Left lung (tissue), 10 donors: ENCODE measurements around the gene PRKCA. TPM values are rescaled to one million over a fixed set of nuclear protein-coding genes. Genes with fewer than 3 reads are reported as not detected.

Experiments used
- ATAC-seq: fragments of 200-7000 bp; cut with Tn5 transposase; one replicate; pipeline ENCODE4 v1.9.1; 2020; ENCODE audit warnings: moderate library complexity
- DNase-seq, 4 donors: peaks; one replicate each; pipeline ENCODE4 v3.0.0-alpha.2; 2013 to 2020
- H3K27ac ChIP-seq, 2 donors: fragments of 200-600 bp; sonication (generic) in 1 of 2; one replicate each; pipeline versions ENCODE4 v1.5.0 to v1.8.0; 2020 to 2021
- H3K27me3 ChIP-seq, 2 donors: fragments of 200-600 bp; sonication (generic) in 1 of 2; one replicate each; pipeline versions ENCODE4 v1.5.0 to v1.8.0; 2020 to 2021
- H3K36me3 ChIP-seq, 2 donors: fragments of 200-600 bp; sonication (generic) in 1 of 2; one replicate each; pipeline versions ENCODE4 v1.5.0 to v1.8.0; 2020 to 2021
- H3K4me1 ChIP-seq, 2 donors: fragments of 200-600 bp; one replicate each; pipeline ENCODE4 v1.8.0; 2021
- H3K4me3 ChIP-seq, 2 donors: fragments of 200-600 bp; sonication (generic) in 1 of 2; one replicate each; pipeline versions ENCODE4 v1.5.0 to v1.8.0; 2020 to 2021; ENCODE audit warnings: mild to moderate bottlenecking in 1 of 2
- H3K9me3 ChIP-seq, 2 donors: fragments of 200-600 bp; sonication (generic) in 1 of 2; one replicate each; pipeline versions ENCODE4 v1.5.0 to v1.8.0; 2020 to 2021
- intact Hi-C, 2 donors: fragments of 100-400 bp; cut with DNase I; formaldehyde crosslinking; loops; one replicate each; pipeline versions ENCODE4 v1.11.2 to v1.14.2; 2022
- polyA plus RNA-seq, 6 donors: library from polyadenylated mRNA; unstranded; fragments of 120-200 nt; gene quantifications; one replicate each; pipeline ENCODE4 v1.2.1, GENCODE V29; 2013; ENCODE audit not compliant: insufficient read length in 6 of 6
- total RNA-seq, 2 donors: library from RNA; stranded (reverse); fragmentation: NEBNext Ultra II Directional; extraction: Animal tissue kit (Norgen Biotek cat#: 25700); gene quantifications; one replicate each; pipeline ENCODE4 v1.2.1, GENCODE V29; 2021
- TF ChIP-seq, protein P1 (sequence below), 2 donors: fragments of 200-600 bp; sonication (generic) in 1 of 2; IDR thresholded peaks; one replicate each; pipeline versions ENCODE4 v1.5.0 to v1.8.0; 2021; ENCODE audit warnings: antibody characterized with exemption in 2 of 2
- donor health status: DM: no; HTN: yes; CAD: no.
- donor health status: DM: no; HTN: no; CAD: no.

PRKCA gene
- total and polyA plus RNA-seq, 8 donors, result 16.4 to 30.4 (median 17.5) TPM

DNA sequence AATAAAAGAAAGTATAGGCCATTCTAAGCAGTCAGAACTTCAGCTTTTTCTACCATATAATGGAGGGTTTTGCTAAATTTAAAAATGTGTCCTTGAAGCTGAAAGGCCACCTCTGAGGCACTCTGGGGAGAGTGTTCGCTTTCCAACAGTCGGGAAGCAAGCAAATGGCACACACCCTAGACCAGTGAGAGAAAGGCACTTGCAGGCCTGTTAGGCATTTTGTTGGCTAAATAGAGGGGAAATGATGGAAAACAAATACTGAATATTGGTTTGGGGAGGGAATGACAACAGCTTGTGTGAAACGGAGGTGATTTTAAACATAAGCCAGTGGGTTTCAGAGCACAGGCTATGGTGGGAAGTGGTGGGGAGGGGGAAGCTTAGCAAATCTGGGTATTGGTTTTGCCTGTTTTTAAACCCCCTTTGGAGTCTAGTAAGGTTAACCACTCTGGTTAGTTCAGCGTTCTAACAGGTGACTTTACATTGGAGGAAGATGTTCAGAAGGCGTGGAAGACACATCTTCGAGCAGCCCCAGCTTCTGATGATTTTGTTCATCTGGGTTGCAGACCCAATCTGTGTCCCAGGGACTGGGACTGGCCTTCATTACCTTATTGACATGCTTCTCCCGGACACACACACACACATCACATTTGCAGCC lies 90.5 kb downstream of the PRKCA start:
- TF ChIP-seq, protein P1, sequence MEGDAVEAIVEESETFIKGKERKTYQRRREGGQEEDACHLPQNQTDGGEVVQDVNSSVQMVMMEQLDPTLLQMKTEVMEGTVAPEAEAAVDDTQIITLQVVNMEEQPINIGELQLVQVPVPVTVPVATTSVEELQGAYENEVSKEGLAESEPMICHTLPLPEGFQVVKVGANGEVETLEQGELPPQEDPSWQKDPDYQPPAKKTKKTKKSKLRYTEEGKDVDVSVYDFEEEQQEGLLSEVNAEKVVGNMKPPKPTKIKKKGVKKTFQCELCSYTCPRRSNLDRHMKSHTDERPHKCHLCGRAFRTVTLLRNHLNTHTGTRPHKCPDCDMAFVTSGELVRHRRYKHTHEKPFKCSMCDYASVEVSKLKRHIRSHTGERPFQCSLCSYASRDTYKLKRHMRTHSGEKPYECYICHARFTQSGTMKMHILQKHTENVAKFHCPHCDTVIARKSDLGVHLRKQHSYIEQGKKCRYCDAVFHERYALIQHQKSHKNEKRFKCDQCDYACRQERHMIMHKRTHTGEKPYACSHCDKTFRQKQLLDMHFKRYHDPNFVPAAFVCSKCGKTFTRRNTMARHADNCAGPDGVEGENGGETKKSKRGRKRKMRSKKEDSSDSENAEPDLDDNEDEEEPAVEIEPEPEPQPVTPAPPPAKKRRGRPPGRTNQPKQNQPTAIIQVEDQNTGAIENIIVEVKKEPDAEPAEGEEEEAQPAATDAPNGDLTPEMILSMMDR (IDR thresholded peaks at IDR 0.05), result no peak
- no peak for ATAC-seq
- intact Hi-C loops, result no loop called here
- no peaks in the 10 kb centered on the region for H3K27me3 ChIP-seq
- no peaks in the 10 kb centered on the region for H3K9me3 ChIP-seq
- no peak overlapping the region for H3K4me3 ChIP-seq
- no peaks in the 10 kb centered on the region for H3K36me3 ChIP-seq
- no peak for DNase-seq
- no peak overlapping the region for H3K27ac ChIP-seq
- no peaks in the 10 kb centered on the region for H3K4me1 ChIP-seq

DNA sequence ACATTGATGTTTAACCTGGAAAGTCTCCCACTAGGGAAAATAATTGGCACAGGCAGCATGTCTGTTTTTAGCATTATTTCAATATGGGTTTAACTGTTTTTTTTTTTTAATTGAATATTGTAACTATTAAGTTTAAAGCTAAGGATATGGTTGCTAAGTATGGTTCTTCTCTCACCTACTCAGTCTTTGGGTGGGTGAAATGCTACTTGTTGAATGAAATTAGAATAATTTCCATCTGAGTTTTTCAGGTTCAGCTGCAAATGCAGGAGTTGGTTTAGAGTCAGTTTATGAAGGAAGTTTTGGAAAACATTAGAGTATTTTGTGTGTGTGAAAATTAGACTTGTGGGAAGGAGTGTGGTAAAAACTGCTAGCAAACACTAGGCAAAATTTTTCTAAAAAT lies 93.5 kb downstream of the PRKCA start:
- intact Hi-C loops, result no loop called here
- TF ChIP-seq, protein P1 (IDR thresholded peaks at IDR 0.05), result no peak
- Histone ChIP-seq H3K9me3 (no peaks in the 10 kb centered on the region), H3K27me3 (no peaks in the 10 kb centered on the region), H3K36me3 (no peaks in the 10 kb centered on the region), H3K4me1 (no peaks in the 10 kb centered on the region), H3K27ac (no peak overlapping the region), H3K4me3 (no peak overlapping the region)
- ATAC-seq, result no peak
- DNase-seq, result no peak

DNA sequence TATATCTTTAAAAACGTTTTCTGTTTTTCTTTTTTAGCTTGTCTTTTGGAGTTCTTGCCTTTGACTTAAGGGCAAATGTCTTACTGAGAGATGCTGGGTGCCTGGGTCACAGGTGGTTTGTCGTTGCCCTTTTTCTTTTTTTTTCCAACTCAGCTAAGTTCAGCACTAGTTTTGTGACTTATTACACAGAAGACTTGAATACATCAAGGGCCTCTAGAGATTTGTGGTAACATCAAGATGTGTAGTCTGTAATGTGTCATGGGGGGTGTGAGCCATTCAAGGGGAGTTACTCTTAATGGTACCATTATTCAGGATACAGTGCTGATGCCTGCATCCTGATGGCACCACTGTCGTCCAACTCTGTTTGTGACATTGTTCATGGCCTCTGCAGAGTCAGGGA lies 95.1 kb downstream of the PRKCA start:
- Histone ChIP-seq H3K9me3 (no peaks in the 10 kb centered on the region), H3K27me3 (no peaks in the 10 kb centered on the region), H3K4me3 (no peak overlapping the region), H3K4me1 (no peaks in the 10 kb centered on the region), H3K36me3 (no peaks in the 10 kb centered on the region), H3K27ac (no peak overlapping the region)
- DNase-seq (no peak), ATAC-seq (no peak)
- intact Hi-C loops, result no loop called here
- TF ChIP-seq, protein P1 (IDR thresholded peaks at IDR 0.05), result no peak

DNA sequence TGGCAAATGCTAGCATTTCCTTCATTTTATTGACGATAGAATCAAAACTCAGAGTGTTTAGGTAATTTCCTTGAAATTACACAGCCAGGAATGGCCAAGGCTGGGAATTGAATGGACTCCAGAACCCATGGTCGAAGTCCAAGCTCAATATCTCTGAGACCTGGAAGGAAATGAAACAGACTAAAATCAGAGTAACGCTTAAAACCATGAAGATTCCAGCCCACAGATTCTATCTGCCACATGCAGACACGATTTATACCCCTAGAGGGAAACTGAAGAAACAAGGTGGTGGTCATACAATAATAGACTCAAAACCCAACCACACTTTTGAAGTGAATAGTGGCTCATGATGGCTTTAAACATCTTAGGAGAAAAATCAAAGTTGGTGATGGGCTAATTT lies 95.6 kb downstream of the PRKCA start:
- H3K27ac ChIP-seq, result no peak overlapping the region
- TF ChIP-seq, protein P1 (IDR thresholded peaks at IDR 0.05), result no peak
- H3K4me1 ChIP-seq, result no peaks in the 10 kb centered on the region
- DNase-seq (no peak), ATAC-seq (no peak)
- H3K9me3 ChIP-seq, result no peaks in the 10 kb centered on the region
- intact Hi-C loops, result no loop called here
- no peaks in the 10 kb centered on the region for H3K27me3 ChIP-seq
- no peak overlapping the region for H3K4me3 ChIP-seq
- H3K36me3 ChIP-seq, result no peaks in the 10 kb centered on the region

DNA sequence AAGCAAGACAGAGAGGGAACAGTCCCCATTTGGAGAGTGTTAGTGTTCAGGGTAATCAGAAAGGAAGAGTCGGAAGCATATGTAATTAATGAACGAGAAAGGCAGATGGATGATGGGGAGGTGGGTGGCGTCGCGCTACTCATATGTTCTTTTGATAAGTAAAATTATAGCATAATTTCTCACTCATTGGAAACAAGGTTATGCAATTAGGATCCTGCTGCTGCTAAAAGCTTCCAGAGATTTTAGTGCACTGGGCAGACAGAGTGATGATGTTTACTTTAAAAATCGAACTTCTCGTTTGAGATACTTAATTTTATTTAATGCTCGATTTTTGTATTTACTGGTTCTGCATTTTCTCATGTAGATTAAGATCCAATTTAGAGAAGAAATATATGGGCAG lies 96.2 kb downstream of the PRKCA start:
- DNase-seq, result no peak
- Histone ChIP-seq H3K4me1 (no peaks in the 10 kb centered on the region), H3K27ac (no peak overlapping the region), H3K9me3 (no peaks in the 10 kb centered on the region), H3K27me3 (no peaks in the 10 kb centered on the region), H3K4me3 (no peak overlapping the region), H3K36me3 (no peaks in the 10 kb centered on the region)
- intact Hi-C loops, result no loop called here
- TF ChIP-seq, protein P1 (IDR thresholded peaks at IDR 0.05), result no peak
- no peak for ATAC-seq
